A549 treated with AZD9567 at 1 μM for 4 hours (cell line): ENCODE results near the gene PDZD4. TPM values are rescaled to one million over a fixed set of nuclear protein-coding genes. Genes with fewer than 3 reads are reported as not detected.

Experiments
- total RNA-seq: library from RNA; stranded (reverse); fragments of 200-300 nt; extraction: Qiagen RNA extraction; gene quantifications from 5 replicates; pipeline ENCODE4 v1.2.3, GENCODE V29; 2022; ENCODE audit not compliant: insufficient read depth

PDZD4 gene
- total RNA-seq = 2.7 to 3.6 TPM (median 3.2 TPM) in 5 replicates

GRCh38 chrX:153829799-153830639, at the start of gene PDZD4:
PDZD4 (minus strand) TSS chrX:153830544; CDS start chrX:153830298, 246 bp downstream.

GRCh38 chrX:153794018-153794896, 36.1 kb downstream of the PDZD4 start, which contains the start of the genes IDH3G and SSR4:
IDH3G (minus strand) TSS chrX:153794375; CDS start chrX:153794326, 49 bp downstream.
SSR4 (plus strand) TSS chrX:153794668; CDS start chrX:153794688, 20 bp downstream.

GRCh38 chrX:153780678-153781427, 49.5 kb downstream of the PDZD4 start, which contains the start of gene SRPK3:
SRPK3 (plus strand) TSS chrX:153781041; CDS start chrX:153781087, 46 bp downstream.

GRCh38 chrX:153763989-153764755, 66.2 kb downstream of the PDZD4 start, which contains the start of gene PLXNB3:
PLXNB3 (plus strand) TSS chrX:153764249; CDS start chrX:153765536, 1,287 bp downstream.

Other genes with a start within 250 kb of the PDZD4 start
- 44.9 to 66.0 TPM (median 62.5 TPM) in 5 replicates for gene CCNQ, start 231.4 kb downstream of the PDZD4 start, total RNA-seq
- 1.2 to 2.2 TPM (median 1.4 TPM) in 5 replicates for gene DUSP9, start 183.3 kb downstream of the PDZD4 start, total RNA-seq
- gene PNCK, start 156.7 kb downstream of the PDZD4 start, total RNA-seq = 0.09 to 0.29 TPM (median 0.19 TPM) in 4 of 5 replicates, not detected in the other
- gene SLC6A8, start 142.6 kb downstream of the PDZD4 start, total RNA-seq = 11.7 to 38.2 TPM (median 12.2 TPM) in 5 replicates
- gene BCAP31, start 106.2 kb downstream of the PDZD4 start, total RNA-seq = 353 to 447 TPM (median 363 TPM) in 5 replicates
- gene ABCD1, start 105.7 kb downstream of the PDZD4 start, total RNA-seq = 3.6 to 4.2 TPM (median 4.0 TPM) in 5 replicates
- 3.4 to 4.6 TPM (median 3.9 TPM) in 5 replicates for gene PLXNB3, start 66.3 kb downstream of the PDZD4 start, total RNA-seq
- gene SRPK3, start 49.5 kb downstream of the PDZD4 start, total RNA-seq = 0.10 to 0.16 TPM in 2 of 5 replicates, not detected in the others
- gene IDH3G, start 36.2 kb downstream of the PDZD4 start, total RNA-seq = 60.5 to 64.8 TPM (median 60.9 TPM) in 5 replicates
- 326 to 447 TPM (median 414 TPM) in 5 replicates for gene SSR4, start 35.9 kb downstream of the PDZD4 start, total RNA-seq
- gene L1CAM, start 55.6 kb upstream of the PDZD4 start, total RNA-seq = 9.4 to 21.1 TPM (median 19.4 TPM) in 5 replicates
- not detected in 5 replicates for gene AVPR2, start 74.1 kb upstream of the PDZD4 start, total RNA-seq
- 1.3 to 2.2 TPM (median 2.0 TPM) in 4 of 5 replicates, not detected in the other for gene ARHGAP4, start 95.7 kb upstream of the PDZD4 start, total RNA-seq
- 188 to 246 TPM (median 219 TPM) in 5 replicates for gene NAA10, start 104.5 kb upstream of the PDZD4 start, total RNA-seq
- gene RENBP, start 114.1 kb upstream of the PDZD4 start, total RNA-seq = 0.22 TPM in 1 of 5 replicates, not detected in the others
- 35.4 to 41.3 TPM (median 35.6 TPM) in 5 replicates for gene HCFC1, start 141.3 kb upstream of the PDZD4 start, total RNA-seq
- 5.8 to 12.2 TPM (median 7.4 TPM) in 5 replicates for gene TMEM187, start 142.2 kb upstream of the PDZD4 start, total RNA-seq
- gene IRAK1, start 189.4 kb upstream of the PDZD4 start, total RNA-seq = 191 to 220 TPM (median 203 TPM) in 5 replicates